HL-60 (cell line): Measurements from ENCODE around the gene EFHC1.

Source experiments
- GABPA ChIP-seq: IDR thresholded peaks from 2 replicates; pipeline ENCODE4 v1.6.1; 2012; ENCODE audit warnings: low read depth
- POLR2AphosphoS5 ChIP-seq: IDR thresholded peaks from 2 replicates; pipeline ENCODE4 v1.6.1; 2012; ENCODE audit warnings: low read depth
- SPI1 ChIP-seq: IDR thresholded peaks from 2 replicates; pipeline ENCODE4 v1.6.1; 2012; ENCODE audit warnings: low read depth, mild to moderate bottlenecking, borderline replicate concordance
- TF ChIP-seq, protein P1 (sequence below): IDR thresholded peaks from one replicate; pipeline ENCODE4 v1.5.1; 2011; ENCODE audit warnings: low read length, control low read depth, inconsistent platforms; ENCODE audit not compliant: insufficient read depth
- TF ChIP-seq, protein P2 (sequence below): IDR thresholded peaks from 2 replicates; pipeline ENCODE4 v1.6.1; 2012; ENCODE audit warnings: low read depth; ENCODE audit not compliant: insufficient replicate concordance

DNA sequence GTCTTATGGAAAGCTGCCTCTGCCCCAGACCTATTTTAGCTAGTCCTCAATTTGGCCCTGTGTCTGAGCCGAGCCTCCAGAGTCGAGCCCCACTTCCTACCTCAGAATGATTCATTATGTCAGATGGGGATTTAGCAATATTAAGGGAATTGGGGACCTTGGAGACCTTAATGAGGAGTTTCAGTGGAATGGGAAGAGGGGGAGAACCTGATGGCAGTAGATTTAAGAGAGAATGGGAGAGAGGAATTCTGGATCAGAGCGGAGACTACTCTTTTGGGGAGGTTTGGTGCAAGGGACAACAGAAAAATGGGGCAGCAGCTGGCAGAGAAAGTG lies 63.5 kb downstream of the EFHC1 start:
- no peak for TF ChIP-seq POLR2AphosphoS5
- TF ChIP-seq, protein P1, sequence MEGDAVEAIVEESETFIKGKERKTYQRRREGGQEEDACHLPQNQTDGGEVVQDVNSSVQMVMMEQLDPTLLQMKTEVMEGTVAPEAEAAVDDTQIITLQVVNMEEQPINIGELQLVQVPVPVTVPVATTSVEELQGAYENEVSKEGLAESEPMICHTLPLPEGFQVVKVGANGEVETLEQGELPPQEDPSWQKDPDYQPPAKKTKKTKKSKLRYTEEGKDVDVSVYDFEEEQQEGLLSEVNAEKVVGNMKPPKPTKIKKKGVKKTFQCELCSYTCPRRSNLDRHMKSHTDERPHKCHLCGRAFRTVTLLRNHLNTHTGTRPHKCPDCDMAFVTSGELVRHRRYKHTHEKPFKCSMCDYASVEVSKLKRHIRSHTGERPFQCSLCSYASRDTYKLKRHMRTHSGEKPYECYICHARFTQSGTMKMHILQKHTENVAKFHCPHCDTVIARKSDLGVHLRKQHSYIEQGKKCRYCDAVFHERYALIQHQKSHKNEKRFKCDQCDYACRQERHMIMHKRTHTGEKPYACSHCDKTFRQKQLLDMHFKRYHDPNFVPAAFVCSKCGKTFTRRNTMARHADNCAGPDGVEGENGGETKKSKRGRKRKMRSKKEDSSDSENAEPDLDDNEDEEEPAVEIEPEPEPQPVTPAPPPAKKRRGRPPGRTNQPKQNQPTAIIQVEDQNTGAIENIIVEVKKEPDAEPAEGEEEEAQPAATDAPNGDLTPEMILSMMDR = no peak
- TF ChIP-seq, protein P2, sequence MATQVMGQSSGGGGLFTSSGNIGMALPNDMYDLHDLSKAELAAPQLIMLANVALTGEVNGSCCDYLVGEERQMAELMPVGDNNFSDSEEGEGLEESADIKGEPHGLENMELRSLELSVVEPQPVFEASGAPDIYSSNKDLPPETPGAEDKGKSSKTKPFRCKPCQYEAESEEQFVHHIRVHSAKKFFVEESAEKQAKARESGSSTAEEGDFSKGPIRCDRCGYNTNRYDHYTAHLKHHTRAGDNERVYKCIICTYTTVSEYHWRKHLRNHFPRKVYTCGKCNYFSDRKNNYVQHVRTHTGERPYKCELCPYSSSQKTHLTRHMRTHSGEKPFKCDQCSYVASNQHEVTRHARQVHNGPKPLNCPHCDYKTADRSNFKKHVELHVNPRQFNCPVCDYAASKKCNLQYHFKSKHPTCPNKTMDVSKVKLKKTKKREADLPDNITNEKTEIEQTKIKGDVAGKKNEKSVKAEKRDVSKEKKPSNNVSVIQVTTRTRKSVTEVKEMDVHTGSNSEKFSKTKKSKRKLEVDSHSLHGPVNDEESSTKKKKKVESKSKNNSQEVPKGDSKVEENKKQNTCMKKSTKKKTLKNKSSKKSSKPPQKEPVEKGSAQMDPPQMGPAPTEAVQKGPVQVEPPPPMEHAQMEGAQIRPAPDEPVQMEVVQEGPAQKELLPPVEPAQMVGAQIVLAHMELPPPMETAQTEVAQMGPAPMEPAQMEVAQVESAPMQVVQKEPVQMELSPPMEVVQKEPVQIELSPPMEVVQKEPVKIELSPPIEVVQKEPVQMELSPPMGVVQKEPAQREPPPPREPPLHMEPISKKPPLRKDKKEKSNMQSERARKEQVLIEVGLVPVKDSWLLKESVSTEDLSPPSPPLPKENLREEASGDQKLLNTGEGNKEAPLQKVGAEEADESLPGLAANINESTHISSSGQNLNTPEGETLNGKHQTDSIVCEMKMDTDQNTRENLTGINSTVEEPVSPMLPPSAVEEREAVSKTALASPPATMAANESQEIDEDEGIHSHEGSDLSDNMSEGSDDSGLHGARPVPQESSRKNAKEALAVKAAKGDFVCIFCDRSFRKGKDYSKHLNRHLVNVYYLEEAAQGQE = no peak
- TF ChIP-seq GABPA = no peak
- TF ChIP-seq SPI1 = no peak
